LHCN-M2 (cell line): ENCODE data around the gene PIM3. TPM values are rescaled to one million over a fixed set of nuclear protein-coding genes. Genes with fewer than 3 reads are reported as not detected.
A peak's percentile ranks its signal among the peaks of the same experiment; 100 is the strongest.

Experiments
- DNase-seq: peaks from one replicate; pipeline ENCODE4 v3.0.0-alpha.2; 2012; ENCODE audit warnings: low read depth
- total RNA-seq: library from RNA; depleted of rRNA; stranded (reverse); fragments of >200 nt; gene quantifications from 2 replicates; pipeline ENCODE4 v1.2.3, GENCODE V29; 2014; rRNA removed

The PIM3 gene
- total RNA-seq, 1 experiment from 2014 or later = 30.5 TPM

DNA sequence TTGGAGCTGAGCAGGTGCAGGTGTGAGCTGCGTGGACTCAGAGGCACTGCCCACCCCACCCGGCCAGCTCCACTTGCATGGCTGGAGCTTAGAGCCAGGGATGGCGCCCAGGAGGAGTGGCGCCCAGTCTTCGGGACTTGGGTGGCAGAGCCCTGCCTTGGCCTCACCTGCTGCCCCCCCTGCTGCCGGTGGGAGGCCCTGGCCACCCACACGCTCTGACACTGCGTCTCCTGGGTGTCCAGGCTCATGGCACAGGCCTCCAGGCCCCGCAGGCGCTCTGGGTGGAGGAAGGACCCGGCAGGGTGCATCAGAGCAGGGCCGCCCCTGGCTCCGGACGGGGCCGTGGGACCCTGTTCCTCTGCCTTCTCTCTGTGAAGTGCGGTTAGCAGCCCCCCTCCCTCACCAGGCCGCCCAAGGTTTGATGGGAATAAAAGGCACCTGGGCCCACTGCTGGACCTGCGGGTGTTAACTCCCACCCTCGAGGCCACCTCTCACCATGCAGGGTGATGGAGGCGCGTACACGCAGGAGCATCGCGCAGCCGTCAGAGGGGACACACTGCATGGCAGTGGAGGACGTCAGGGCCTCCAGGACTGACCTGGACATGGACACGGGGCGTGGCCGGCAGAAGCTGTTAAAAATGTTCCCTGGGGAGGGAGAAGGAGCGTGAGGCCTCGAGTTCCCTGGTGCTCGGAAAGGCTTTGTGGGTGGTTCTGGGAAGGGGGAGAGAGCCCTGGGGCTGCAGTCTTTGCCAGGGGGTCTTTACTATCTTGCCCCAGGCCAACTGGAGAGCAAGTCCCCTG, 40.2 kb downstream of the PIM3 start:
- DNase-seq = no peak

DNA sequence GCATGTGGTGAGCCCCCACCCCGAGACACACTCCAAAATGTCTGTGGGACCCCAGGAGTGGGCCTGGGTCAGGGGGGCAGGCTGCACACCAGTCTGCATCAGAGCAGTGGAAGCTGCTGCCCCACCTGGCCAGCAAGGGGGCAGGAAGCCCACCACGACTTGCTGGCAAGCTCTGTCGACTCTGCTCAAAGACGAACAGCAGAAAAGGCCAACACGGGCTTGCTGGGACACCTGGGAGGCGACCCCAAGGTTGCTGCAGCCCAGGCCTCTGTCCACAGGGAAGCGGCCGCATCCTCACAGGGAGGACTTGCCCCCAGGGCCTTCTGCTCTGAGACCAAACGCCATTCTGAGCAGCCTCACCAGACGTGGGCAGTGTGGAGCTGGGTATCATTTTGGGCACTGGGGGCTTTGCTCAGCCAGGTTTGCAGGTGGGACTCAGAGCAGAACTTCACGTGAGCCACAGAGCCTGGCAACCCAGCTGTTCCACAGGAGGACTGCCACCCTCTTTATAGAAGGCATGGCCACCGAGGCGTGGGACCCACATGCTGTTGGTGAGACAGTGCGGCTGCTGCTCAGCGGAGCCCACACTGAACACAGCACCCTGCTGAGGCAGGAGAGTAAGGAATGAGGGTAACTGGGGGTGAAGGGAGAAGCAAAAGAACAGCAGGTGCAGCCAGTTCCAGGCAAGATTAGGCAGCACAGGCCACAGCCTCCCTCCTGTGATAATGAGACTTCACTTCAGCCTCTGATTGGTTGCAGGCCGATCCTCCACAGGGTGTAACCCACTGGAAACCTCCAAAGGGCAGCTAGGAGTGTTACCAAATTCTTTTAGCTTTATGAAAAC, 41.0 kb downstream of the PIM3 start:
- DNase-seq = no peak

DNA sequence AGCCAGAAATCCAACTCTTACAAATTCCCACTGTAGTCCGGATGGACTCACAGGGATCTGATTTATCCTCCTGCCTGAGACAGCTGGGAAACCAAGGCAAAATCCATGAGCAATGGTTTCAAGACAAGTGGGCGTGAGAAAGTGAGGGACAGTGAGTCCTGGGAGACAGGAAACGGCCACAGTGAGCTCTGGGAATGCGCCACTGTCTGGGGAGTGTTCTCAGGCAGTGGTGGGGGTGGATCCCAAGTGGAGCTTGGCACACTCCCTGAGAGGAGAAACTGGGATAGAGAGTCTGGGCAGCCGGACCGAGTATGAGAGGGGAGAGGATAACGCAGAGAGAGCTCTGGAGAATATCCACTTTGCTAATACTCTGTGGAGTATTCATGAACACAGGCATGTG, 42.2 kb downstream of the PIM3 start:
- peak; percentile 19 for DNase-seq

DNA sequence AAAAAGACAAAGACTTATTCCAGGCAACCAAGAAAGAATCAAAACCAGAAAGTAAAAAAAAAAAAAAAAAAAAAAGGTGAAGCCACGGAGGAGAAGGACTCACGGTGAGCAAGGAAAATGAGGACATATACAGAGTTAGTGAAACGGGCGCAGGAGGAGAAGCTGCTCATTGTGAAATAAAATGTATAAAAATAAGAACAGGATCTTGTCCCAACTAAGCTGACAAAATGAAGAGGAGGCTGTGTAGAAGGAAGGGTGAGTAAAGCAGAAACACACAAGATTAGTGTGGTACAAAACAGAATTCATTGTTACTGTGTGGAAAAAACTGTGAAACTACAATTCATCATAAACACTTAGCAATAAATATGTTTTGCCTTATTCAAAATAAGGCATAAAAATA, 44.3 kb downstream of the PIM3 start:
- no peak for DNase-seq

DNA sequence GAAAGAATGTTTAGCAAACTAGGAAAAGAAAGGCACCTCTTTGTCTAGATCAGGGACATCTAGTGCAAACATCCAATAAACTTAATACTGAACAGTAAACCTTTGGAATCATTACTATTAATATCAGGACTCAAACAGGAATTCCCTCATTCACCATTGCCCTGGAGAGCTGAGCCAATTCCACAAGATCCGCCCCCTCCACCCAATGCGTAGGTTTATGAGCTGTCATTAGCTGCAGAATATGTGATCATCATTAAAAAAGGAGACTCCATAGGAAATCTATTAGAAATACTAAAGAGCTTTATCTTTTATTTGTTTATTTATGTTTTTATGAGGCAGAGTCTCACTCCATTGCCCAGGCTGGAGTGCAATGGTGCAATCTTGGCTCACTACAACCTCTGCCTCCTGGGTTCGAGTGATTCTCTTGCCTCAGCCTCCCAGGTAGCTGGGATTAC, 46.5 kb downstream of the PIM3 start:
- DNase-seq = no peak

DNA sequence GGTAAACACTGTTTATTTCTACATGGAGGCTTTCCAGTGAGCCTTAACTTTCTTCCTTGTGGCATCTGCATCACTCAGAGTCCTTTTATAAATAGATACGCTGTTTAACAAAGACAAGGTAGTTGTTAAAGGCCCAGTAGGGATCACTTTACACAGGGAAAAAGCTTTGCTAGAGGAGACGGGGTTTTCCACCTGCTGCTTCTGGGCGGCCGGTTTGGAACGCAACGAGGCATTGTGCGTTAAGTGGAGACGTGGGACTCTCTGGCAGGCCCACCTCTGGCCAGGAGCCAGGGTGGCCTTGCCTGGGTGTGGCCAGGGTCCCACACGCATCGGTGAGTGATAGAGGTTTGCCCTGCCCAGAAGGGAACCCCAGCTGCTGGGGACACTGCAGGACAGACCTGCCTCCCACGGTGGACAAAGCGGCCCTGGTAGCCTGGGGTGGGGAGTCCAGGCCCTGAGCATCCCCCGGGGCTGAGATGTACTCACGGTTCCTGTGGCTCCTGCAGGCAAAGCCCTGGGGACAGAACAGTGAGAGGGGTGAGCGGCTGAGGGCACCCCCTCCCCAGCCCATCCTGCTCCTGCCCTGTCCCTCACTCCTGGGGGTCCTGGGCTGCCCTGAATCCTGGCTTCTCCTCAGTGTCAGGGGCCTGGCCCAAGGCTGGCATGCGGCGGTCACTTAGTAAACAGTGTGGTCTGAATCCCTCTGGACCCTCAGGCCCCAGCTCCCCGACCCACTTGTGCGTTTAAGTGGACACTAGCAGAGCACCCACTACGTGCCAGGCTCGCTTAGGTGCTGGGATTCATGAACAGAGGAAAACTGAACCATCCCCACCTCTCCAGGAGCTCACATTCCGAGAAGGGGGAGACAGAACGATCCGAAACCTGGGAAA, 47.8 kb downstream of the PIM3 start:
- DNase-seq = no peak

DNA sequence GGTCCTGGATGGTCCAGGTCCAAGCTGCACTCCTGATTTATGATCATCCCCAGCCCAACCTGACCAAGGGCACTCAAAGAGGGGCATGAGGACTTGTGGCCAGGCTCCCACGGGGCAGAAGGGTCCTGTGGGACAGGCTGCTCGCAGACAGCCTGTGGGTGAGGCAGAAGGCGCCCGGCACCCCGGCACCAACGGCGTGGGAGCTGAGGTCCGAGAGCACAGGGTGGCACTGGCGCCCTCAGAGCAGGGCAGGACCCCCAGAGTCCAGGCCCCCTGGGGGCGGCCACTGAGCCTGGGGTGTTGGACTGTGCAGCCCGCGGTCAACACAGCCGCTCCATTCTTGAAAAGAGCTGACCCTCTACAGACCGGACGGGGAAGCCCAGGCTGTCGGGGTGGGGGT, 48.7 kb downstream of the PIM3 start:
- DNase-seq = no peak

DNA sequence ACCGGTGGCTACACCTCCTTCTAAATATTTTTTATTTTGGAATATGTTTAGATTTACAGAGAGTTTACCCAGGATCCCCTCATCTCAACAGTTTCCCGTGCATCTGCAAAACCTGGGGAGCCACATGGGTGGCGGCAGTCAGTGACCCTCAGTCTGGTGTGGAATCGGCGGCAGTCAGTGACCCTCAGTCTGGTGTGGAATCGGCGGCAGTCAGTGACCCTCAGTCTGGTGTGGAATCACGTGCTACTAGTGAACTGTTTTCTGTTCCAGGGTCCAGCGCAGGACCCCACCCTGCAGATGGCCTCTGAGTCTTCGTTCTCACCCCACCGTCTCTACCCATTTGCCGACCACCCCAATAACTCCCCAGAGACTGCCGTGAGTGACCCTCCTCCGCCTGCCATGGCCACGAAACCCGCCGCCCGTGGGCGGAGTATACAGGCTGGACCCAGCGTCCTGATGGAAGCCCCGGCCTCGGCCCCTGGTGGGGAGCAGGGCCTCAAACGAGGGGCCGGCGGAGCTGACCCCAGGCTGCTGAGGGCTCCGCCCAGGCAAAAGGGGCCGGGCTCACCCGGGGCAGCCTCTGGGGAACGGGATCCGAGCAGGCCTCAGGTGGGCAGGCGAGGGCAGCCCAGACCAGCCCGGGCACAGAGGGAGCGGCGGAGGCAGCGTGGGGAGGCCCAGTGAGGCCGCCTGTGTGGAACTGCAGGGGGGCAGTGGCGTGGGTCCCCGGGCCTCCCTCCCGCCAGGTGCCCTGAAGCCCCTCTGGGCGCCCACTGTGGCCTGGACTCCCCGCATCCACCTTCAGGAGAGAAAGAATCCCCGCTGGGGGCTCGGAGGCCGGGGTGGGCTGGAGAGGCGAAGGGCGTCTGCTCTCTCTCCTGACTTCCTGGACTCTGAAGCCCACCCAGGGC, 49.4 kb downstream of the PIM3 start:
- no peak for DNase-seq

DNA sequence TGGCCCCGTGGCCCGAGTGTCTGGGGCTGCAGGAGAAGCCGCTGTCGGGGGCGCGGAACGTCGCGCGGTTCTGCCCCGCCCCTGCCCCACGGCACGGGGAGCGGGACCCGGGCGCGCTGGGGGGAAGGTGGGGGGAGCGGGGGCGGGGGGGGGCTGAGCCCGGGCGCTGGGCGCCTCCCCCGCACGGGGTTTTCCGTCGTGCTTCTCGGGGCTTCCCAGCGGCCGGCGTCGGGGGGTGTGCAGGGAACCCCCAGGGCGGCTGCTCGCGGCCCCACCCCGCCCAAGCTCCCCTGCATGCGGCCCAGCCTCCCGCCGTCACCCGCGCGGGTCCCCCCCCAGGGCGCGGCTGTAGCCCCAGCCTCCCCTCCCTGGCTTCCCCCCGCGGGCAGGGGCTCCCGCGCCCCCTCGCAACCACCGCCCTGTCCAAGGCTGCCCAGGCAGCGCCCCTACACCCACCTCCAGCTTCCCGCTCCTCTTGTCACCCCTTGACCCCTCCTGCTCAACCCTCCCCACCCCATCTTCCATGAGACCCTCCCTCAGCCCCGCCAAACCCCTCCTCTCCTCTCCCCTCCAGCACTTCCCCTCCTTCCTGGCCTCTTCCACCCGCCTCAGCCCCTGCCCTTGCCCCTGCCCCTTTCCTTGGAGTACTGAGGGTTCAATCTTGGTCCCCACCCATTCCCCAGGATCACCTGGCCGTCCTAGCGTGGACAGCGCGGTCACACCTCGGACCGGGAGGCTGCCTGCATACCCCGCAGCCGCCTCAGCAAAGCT, 50.3 kb downstream of the PIM3 start:
- DNase-seq = no peak

DNA sequence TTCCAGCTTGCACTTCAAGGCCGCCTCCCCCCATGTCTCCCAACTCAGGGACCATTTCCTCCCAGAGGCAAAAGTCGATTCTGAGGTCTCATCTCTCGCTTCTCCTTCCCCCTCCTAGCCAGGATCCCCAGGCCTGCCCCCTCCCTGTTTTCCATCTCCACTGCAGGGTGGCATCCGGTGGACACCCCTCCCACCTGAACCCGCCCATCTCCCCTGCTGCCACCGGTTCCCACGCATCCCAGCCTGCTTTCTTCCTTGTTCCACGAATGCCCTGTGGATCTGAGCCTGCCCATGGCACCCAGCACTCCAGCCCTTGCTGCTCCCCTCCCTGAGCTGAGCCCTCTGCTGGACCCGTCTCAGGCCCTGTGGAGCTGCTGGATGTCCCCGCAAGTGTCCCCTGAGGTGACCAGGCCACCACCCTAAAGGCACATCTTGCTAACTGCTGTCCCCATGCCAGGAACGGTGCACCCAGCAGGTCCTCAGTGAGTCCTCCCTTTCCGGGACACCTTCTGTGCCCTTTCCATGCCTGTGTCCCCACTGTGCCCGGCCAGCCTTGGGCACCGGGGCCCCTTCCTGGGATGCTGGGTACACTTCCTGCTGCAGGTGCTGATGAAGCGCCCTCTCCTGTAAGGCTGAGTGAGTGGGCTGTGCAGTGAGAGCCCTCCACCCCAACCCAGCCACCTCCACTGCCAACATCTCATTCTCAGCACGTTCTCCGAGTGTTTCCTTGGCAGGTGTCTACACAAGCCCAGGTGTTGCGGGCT, 51.1 kb downstream of the PIM3 start:
- no peak for DNase-seq

DNA sequence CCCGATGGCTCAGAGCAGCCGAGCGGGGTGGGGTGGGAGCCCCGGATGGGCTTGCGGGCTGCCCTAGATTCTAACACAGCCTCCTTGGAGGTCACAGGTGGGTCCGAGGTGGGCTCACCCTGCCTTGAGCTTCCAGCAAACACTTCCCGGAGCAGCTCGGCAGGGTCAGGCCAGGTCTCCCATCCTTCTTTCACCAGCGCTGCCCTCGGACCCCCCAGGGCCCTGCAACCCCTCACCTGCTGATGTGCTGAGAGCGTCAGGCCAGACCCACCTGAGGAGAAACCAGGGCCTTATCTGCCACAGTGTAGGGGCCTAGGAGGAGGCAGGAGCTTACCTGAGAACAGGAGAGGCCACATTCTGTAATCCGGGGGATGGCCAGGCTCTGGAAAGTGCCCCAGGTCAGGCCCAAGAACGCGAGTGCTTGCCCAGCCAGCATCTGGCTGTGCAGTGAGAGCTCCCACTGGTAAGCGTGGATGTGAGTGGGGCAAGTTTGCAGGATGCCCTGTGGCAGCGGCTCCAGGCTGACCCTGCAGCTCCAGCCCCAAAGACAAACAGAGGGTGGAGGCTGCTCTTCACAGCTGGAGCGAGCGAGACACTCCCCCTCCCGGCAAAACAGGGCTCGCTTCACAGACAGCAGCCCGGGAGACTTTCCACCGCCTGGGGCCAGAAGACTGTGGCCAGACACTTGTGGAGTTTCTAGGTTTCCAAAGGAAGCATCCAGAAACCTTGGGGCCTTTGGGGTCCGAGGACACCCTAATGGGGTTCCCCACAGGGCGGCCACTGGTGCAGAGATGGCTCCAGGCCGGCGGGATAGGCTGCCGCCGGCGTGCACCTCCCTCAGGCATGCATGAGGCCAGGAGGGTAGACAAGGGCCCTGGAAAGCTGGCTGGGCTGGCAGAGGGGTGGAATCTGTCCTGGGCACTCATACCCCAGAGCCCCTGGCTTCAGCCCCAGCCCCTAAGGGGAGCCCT, 51.9 kb downstream of the PIM3 start, which contains the start of gene IL17REL:
Gene IL17REL, minus strand, starts transcription at position 555 of the 971 bp plus-strand sequence. Its CDS starts 119 bp downstream, at position 436.
- no peak for DNase-seq

Other genes with a start within 250 kb of the PIM3 start
- gene BRD1, start 132.9 kb upstream of the PIM3 start, total RNA-seq = 17.9 and 25.1 TPM in 2 replicates
- 12.4 and 13.4 TPM in 2 replicates for gene ZBED4, start 106.9 kb upstream of the PIM3 start, total RNA-seq
- 18.1 and 19.4 TPM in 2 replicates for gene ALG12, start 42.3 kb upstream of the PIM3 start, total RNA-seq
- 71.1 and 91.8 TPM in 2 replicates for gene CRELD2, start 42.1 kb upstream of the PIM3 start, total RNA-seq
- gene IL17REL, start 52.0 kb downstream of the PIM3 start, total RNA-seq = not detected in 2 replicates
- not detected in 2 replicates for gene TTLL8, start 97.5 kb downstream of the PIM3 start, total RNA-seq
- gene MLC1, start 124.7 kb downstream of the PIM3 start, total RNA-seq = not detected in 2 replicates
- gene MOV10L1, start 129.2 kb downstream of the PIM3 start, total RNA-seq = 0.23 and 0.32 TPM in 2 replicates
- gene PANX2, start 210.0 kb downstream of the PIM3 start, total RNA-seq = 0.17 TPM in 1 of 2 replicates, not detected in the other
- gene TRABD, start 225.1 kb downstream of the PIM3 start, total RNA-seq = 26.3 and 31.5 TPM in 2 replicates
- 27.2 and 36.7 TPM in 2 replicates for gene SELENOO, start 240.2 kb downstream of the PIM3 start, total RNA-seq